ENCODE data around the gene ZNF281. TPM values are rescaled to one million over a fixed set of nuclear protein-coding genes. Genes with fewer than 3 reads are reported as not detected.
"Not testable (repeated sequence)": the region's sequence is repeated elsewhere in the genome, so short reads cannot be mapped to it uniquely, and the experiment has no call there.

Gene ZNF281
- total RNA-seq, 4 donors from 2014 or later, result 10.4 to 14.1 (median 12.4) TPM

DNA sequence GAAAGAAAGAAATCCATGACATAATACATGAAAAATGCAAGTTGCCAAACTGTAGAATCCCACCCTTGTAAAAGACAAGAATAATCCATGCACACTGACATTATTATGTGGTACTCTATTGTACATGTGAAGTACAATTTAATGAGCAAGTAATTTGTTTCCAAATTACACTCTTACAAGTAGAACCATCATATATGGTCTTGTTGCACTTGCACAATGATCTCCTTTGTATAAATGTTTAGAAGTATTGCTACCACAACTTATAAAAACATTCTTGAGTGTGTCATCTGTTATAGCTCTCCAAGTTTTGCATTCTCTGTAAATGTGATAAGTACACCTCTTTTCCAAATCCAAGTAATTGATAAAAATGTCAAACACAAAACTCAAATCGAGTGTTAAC, 29.1 kb upstream of the ZNF281 start:
- 85% methylated on average over 1 of the region's 1 CpG for WGBS
- no peak overlapping the region for H3K4me3 ChIP-seq

DNA sequence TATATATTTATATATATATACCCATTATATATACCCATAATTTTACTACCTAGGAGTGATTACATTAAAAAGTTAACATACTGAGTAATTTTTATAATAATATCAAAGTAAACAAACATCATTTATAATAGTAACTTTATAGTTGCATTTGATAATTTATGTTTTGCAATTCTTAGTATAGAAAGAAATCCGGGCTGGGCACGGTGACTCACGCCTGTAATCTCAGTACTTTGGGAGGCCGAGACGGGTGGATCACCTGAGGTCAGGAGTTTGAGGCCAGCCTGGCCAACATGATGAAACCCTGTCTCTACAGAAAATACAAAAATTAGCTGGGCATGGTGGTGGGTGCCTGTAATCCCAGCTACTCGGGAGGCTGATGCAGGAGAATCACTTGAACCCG, 28.6 kb upstream of the ZNF281 start:
- H3K4me1 ChIP-seq, result peaks cover 0 to 11% (median 0%) of the 10 kb centered on the region in 4 donors
- DNase-seq (ENCODE audit: extremely low spot score); H3K27ac ChIP-seq (replicated peaks in 1 of 4); H3K27me3 ChIP-seq; H3K9me3 ChIP-seq; H3K4me3 ChIP-seq; intact Hi-C loops (cut with DNase I); H3K36me3 ChIP-seq: not testable (repeated sequence)
- WGBS, result 92% methylated on average over 7 of the region's 7 CpGs

More for the DNA sequence above, 29.1 kb upstream of the ZNF281 start:
- Histone ChIP-seq H3K4me1 (peaks cover 0 to 11% (median 0%) of the 10 kb centered on the region in 4 donors), H3K27me3 (no peaks in the 10 kb centered on the region), H3K9me3 (no peaks in the 10 kb centered on the region), H3K27ac (replicated peaks in 1 of 4) (no peak overlapping the region), H3K36me3 (no peaks in the 10 kb centered on the region)
- no peak for TF ChIP-seq POLR2A (IDR thresholded peaks at IDR 0.05; ENCODE audit: low read depth)
- TF ChIP-seq, protein P1, sequence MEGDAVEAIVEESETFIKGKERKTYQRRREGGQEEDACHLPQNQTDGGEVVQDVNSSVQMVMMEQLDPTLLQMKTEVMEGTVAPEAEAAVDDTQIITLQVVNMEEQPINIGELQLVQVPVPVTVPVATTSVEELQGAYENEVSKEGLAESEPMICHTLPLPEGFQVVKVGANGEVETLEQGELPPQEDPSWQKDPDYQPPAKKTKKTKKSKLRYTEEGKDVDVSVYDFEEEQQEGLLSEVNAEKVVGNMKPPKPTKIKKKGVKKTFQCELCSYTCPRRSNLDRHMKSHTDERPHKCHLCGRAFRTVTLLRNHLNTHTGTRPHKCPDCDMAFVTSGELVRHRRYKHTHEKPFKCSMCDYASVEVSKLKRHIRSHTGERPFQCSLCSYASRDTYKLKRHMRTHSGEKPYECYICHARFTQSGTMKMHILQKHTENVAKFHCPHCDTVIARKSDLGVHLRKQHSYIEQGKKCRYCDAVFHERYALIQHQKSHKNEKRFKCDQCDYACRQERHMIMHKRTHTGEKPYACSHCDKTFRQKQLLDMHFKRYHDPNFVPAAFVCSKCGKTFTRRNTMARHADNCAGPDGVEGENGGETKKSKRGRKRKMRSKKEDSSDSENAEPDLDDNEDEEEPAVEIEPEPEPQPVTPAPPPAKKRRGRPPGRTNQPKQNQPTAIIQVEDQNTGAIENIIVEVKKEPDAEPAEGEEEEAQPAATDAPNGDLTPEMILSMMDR (IDR thresholded peaks at IDR 0.05), result no peak
- no peak for TF ChIP-seq EP300 (IDR thresholded peaks at IDR 0.05)
- no peak for TF ChIP-seq POLR2AphosphoS5 (IDR thresholded peaks at IDR 0.05)
- DNase-seq (ENCODE audit: extremely low spot score), result no peak
- intact Hi-C loops (cut with DNase I), result no loop called here

DNA sequence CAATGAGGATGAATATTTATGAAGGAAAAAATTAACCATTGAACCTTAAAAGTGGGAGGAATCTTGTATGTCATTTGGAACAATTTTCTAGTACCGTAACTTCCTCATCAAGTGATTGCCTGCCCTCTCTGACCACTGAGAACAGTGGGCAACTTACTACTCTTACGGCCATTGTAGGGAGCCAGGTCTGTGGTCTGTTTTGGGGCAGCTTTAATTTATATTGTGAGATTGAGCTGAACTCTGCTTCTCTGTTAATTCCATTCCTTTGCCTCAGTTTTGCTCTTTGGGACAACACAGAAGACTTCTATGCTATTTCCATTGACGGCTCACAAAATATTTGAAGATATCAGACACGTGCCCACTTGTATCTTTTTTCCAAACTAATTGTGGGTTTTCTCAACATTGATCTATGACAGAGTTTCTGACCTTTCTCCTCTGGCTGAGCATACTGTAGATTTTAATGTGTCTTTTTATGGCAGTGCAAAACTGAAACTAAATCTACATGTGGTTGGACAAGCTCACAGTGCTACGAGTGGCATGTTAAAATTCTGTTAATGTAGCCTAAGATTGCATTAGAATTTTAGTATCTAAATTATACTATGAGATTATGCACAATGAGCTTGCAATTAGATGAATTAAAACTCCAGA, 27.8 kb upstream of the ZNF281 start:
- Histone ChIP-seq H3K36me3 (no peaks in the 10 kb centered on the region), H3K4me3 (peak overlapping the region; percentile 21 to 38 (median 26)), H3K9me3 (no peaks in the 10 kb centered on the region), H3K4me1 (peaks cover 0 to 11% (median 0%) of the 10 kb centered on the region in 4 donors), H3K27ac (replicated peaks in 1 of 4) (no peak overlapping the region), H3K27me3 (no peaks in the 10 kb centered on the region)
- TF ChIP-seq POLR2AphosphoS5 (IDR thresholded peaks at IDR 0.05) (no peak), POLR2A (IDR thresholded peaks at IDR 0.05; ENCODE audit: low read depth) (no peak), EP300 (IDR thresholded peaks at IDR 0.05) (no peak)
- TF ChIP-seq, protein P1 (IDR thresholded peaks at IDR 0.05), result no peak
- WGBS, result 34% methylated on average over 5 of the region's 5 CpGs
- intact Hi-C loops (cut with DNase I), result no loop called here
- no peak for DNase-seq (ENCODE audit: extremely low spot score)

DNA sequence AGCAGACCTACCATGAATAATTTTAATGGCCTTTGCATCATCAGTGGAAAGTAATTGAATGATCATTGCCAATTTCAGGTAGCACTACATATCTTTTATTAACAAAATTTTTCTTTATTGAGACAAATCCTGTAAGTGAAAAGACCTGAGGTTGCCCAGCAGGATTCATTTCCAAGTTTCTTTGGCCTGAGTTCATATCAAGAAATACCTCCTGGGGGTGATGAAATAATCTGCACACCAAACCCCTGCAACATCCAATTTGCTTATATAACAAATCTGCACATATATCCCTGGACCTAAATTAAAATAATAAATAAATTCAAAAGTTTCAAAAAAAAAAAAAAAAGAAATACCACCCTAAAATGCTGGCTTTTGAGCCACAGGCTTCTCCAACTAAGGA, 27.3 kb upstream of the ZNF281 start:
- Histone ChIP-seq H3K4me1 (peaks cover 0 to 11% (median 0%) of the 10 kb centered on the region in 4 donors), H3K27ac (replicated peaks in 1 of 4) (no peak overlapping the region), H3K36me3 (no peaks in the 10 kb centered on the region), H3K9me3 (no peaks in the 10 kb centered on the region), H3K27me3 (no peaks in the 10 kb centered on the region), H3K4me3 (no peak overlapping the region)
- intact Hi-C loops (cut with DNase I), result no loop called here
- TF ChIP-seq EP300 (IDR thresholded peaks at IDR 0.05) (no peak), POLR2AphosphoS5 (IDR thresholded peaks at IDR 0.05) (no peak), POLR2A (IDR thresholded peaks at IDR 0.05; ENCODE audit: low read depth) (no peak)
- TF ChIP-seq, protein P1 (IDR thresholded peaks at IDR 0.05), result no peak
- no peak for DNase-seq (ENCODE audit: extremely low spot score)

DNA sequence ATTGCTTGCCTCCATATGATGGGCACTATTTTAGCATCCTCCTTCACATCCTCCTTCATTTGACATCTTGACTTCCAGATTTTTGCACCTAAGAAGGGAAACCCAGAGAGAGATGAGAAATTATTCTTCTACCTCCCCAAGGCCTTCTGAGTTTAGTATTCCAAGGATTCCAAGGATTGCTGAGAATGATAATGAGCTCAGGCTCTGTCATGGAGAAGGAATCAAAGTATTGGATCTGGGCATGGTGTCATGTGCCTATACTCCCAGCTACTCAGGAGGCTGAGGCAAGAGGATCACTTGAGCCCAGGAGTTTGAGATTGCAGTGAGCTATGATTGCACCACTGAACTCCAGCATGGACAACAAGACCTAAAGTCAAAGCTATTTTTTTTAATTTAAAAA, 26.6 kb upstream of the ZNF281 start:
- Histone ChIP-seq H3K36me3 (no peaks in the 10 kb centered on the region), H3K4me1 (peaks cover 0 to 11% (median 0%) of the 10 kb centered on the region in 4 donors), H3K4me3 (no peak overlapping the region), H3K9me3 (no peaks in the 10 kb centered on the region), H3K27ac (replicated peaks in 1 of 4) (no peak overlapping the region), H3K27me3 (no peaks in the 10 kb centered on the region)
- no peak for DNase-seq (ENCODE audit: extremely low spot score)
- intact Hi-C loops (cut with DNase I), result no loop called here
- TF ChIP-seq POLR2A (IDR thresholded peaks at IDR 0.05; ENCODE audit: low read depth) (no peak), EP300 (IDR thresholded peaks at IDR 0.05) (no peak), POLR2AphosphoS5 (IDR thresholded peaks at IDR 0.05) (no peak)
- TF ChIP-seq, protein P1 (IDR thresholded peaks at IDR 0.05), result no peak

All from esophagus muscularis mucosa (tissue), 4 donors.